HepG2 (cell line): ENCODE data around the gene TRDN. TPM values are rescaled to one million over a fixed set of nuclear protein-coding genes. Genes with fewer than 3 reads are reported as not detected.

Source experiments
- ATAC-seq: fragments of 200-7000 bp; cut with Tn5 transposase; 3 replicates; pipeline ENCODE4 v1.9.1; 2020; ENCODE audit warnings: mild to moderate bottlenecking, moderate library complexity
- BruUV-seq: library from RNA; stranded (reverse); fragments of 400-500 nt; replicated peaks from 2 replicates; lab custom pipeline; 2021; lab: Mats Ljungman, UMichigan
- CTCF ChIA-PET: fragments of 300-600 bp; formaldehyde crosslinking; extraction: SDS; loops from one replicate; lab custom pipeline; 2021; ENCODE audit warnings: low total read pairs, inconsistent platforms, low intra/inter-chr PET ratio; lab: Yijun Ruan, JAX
- POLR2A ChIA-PET: fragments of 350-600 bp; sonication (Branson Sonifier 250); formaldehyde crosslinking; loops from one replicate; lab custom pipeline; 2020; ENCODE audit warnings: antibody characterized with exemption, inconsistent platforms; lab: Yijun Ruan, JAX
- DNase-seq: peaks from one replicate; pipeline ENCODE4 v3.0.0-alpha.2; 2015; ENCODE audit warnings: low spot score
- FAIRE-seq: peaks from 3 replicates; lab custom pipeline; 2011; peaks lifted over from hg19 to GRCh38; lab: Jason Lieb, UNC
- H2AFZ ChIP-seq: one replicate; pipeline ENCODE4 v1.6.1; 2011; ENCODE audit warnings: low read length, inconsistent platforms
- H3K27ac ChIP-seq: fragments of 300-600 bp; 3 replicates; pipeline ENCODE4 v1.8.0; 2011; ENCODE audit warnings: mixed run types, mild to moderate bottlenecking, mixed read lengths, low read length, inconsistent platforms; ENCODE audit not compliant: insufficient read depth; ENCODE audit errors: extremely low read length
- H3K27me3 ChIP-seq, 2 experiments: fragments of 200-600 bp in 1 of 2; 2 replicates in 1 of 2; 3 replicates in 1 of 2; pipeline versions ENCODE4 v1.6.0 to v1.8.0; 2011; ENCODE audit warnings: low read length in 2 of 2, mild to moderate bottlenecking in 2 of 2, moderate library complexity in 2 of 2, inconsistent platforms in 1 of 2; ENCODE audit not compliant: insufficient read depth in 2 of 2, control insufficient read depth in 1 of 2
- H3K36me3 ChIP-seq, 2 experiments: fragments of 200-600 bp in 1 of 2; replicated peaks in 1 of 2; 2 replicates in 1 of 2; 3 replicates in 1 of 2; pipeline versions ENCODE4 v1.5.1 to v1.8.0; 2011; ENCODE audit warnings: low read length in 2 of 2, inconsistent platforms in 1 of 2; ENCODE audit not compliant: insufficient read depth in 2 of 2, control insufficient read depth in 1 of 2
- H3K4me1 ChIP-seq: 2 replicates; pipeline ENCODE4 v1.5.1; 2012; ENCODE audit warnings: low read length, inconsistent platforms; ENCODE audit not compliant: insufficient read depth
- H3K4me2 ChIP-seq: 2 replicates; pipeline ENCODE4 v1.6.0; 2011; ENCODE audit warnings: low read depth, low read length, inconsistent platforms
- H3K4me3 ChIP-seq, 3 experiments: fragments of 200-600 bp in 1 of 3; sonication (generic), shearing (Covaris generic) in 1 of 3; replicated peaks in 1 of 3; 2 replicates each; pipeline ENCODE4 v1.5.1; 2011 to 2016; ENCODE audit warnings: low read length in 3 of 3, inconsistent platforms in 2 of 3, low read depth in 2 of 3, mild to moderate bottlenecking in 2 of 3, control low read depth in 1 of 3, mixed read lengths in 1 of 3; ENCODE audit not compliant: insufficient read depth in 1 of 3
- H3K79me2 ChIP-seq: one replicate; pipeline ENCODE4 v1.6.1; 2011; ENCODE audit warnings: low read length, inconsistent platforms; ENCODE audit not compliant: insufficient read depth
- H3K9ac ChIP-seq: 2 replicates; pipeline ENCODE4 v1.6.0; 2011; ENCODE audit warnings: mild to moderate bottlenecking, low read depth, low read length, inconsistent platforms; ENCODE audit not compliant: insufficient read depth
- H3K9me3 ChIP-seq: 2 replicates; pipeline ENCODE4 v1.5.1; 2012; ENCODE audit warnings: mild to moderate bottlenecking, low read length
- H4K20me1 ChIP-seq: 2 replicates; pipeline ENCODE4 v1.6.0; 2011; ENCODE audit warnings: inconsistent platforms, mild to moderate bottlenecking, low read length, moderate library complexity; ENCODE audit not compliant: insufficient read depth
- NCOR1 ChIP-seq: fragments of 200-600 bp; sonication (generic); IDR thresholded peaks from 2 replicates; pipeline ENCODE4 v1.7.0; 2017; ENCODE audit warnings: antibody characterized with exemption, low read length, borderline replicate concordance
- PRDM10 ChIP-seq: sonication (generic); formaldehyde crosslinking; IDR thresholded peaks from 2 replicates; pipeline ENCODE4 v1.4.0; 2020; ENCODE audit warnings: low read depth, missing genetic modification reagents
- PREB ChIP-seq: sonication (generic); formaldehyde crosslinking; IDR thresholded peaks from 2 replicates; pipeline ENCODE4 v1.4.0; 2020; ENCODE audit warnings: missing genetic modification reagents
- PRPF4 ChIP-seq: fragments of 200-400 bp; formaldehyde crosslinking; IDR thresholded peaks from 2 replicates; pipeline ENCODE4 v1.6.1; 2016; ENCODE audit warnings: low read length, low read depth; ENCODE audit not compliant: poor library complexity, severe bottlenecking
- RARA ChIP-seq: IDR thresholded peaks from 2 replicates; pipeline ENCODE4 v1.6.1; 2016; ENCODE audit warnings: missing genetic modification reagents, missing compliant biosample characterization
- SP4 ChIP-seq: sonication (generic); formaldehyde crosslinking; IDR thresholded peaks from 2 replicates; pipeline ENCODE4 v1.8.1; 2023; ENCODE audit warnings: mild to moderate bottlenecking, missing genetic modification reagents
- ZNF264 ChIP-seq: sonication (generic); formaldehyde crosslinking; IDR thresholded peaks from 2 replicates; pipeline ENCODE4 v1.4.0; 2020; ENCODE audit warnings: missing genetic modification reagents
- ZNF318 ChIP-seq: sonication (generic); formaldehyde crosslinking; IDR thresholded peaks from 2 replicates; pipeline ENCODE4 v1.4.0; 2020; ENCODE audit warnings: mild to moderate bottlenecking, missing genetic modification reagents
- ZNF589 ChIP-seq: sonication (generic); formaldehyde crosslinking; conservative IDR thresholded peaks from 2 replicates; pipeline ENCODE4 v1.8.0; 2022; ENCODE audit warnings: mild to moderate bottlenecking, moderate library complexity, missing genetic modification reagents
- ZNF883 ChIP-seq: sonication (generic); formaldehyde crosslinking; IDR thresholded peaks from 2 replicates; pipeline ENCODE4 v1.5.1; 2020; ENCODE audit warnings: mild to moderate bottlenecking, missing genetic modification reagents; ENCODE audit errors: not compliant biosample characterization
- WGBS: methylation state at CpG from one replicate; pipeline ENCODE4 v1.1.6; 2017; ENCODE audit warnings: low lambda C conversion rate; 5-methylcytosine and 5-hydroxymethylcytosine counted together
- in situ Hi-C: cut with HindIII; loops from 2 replicates; pipeline ENCODE4 v1.10.0; 2017; ENCODE audit warnings: low pct_unique_long_range_greater_than_20kb; ENCODE audit not compliant: extremely low pct_ligation_motif_present
- intact Hi-C: fragments of 100-400 bp; cut with micrococcal nuclease; formaldehyde crosslinking; loops from one replicate; pipeline ENCODE4 v1.10.0; 2022; ENCODE audit not compliant: unreplicated experiment
- polyA plus RNA-seq, 8 experiments: library from polyadenylated mRNA; depleted of rRNA in 3 of 8; stranded (reverse) in 7 of 8; unstranded in 1 of 8; fragments of >200 nt; fragmentation: Illumina TruSeq in 4 of 8; extraction: Trizol in 4 of 8; gene quantifications; 2 replicates each; pipeline versions ENCODE4 v1.2.1 to v1.2.3, GENCODE V29; 2011 to 2016; ENCODE audit warnings: low read depth in 4 of 8, missing spikeins in 1 of 8, mixed read lengths in 1 of 8; ENCODE audit not compliant: insufficient read depth in 1 of 8
- total RNA-seq, 5 experiments: library from RNA; depleted of rRNA; stranded (reverse); fragments of >200 nt; fragmentation: Illumina TruSeq; extraction: Trizol; gene quantifications; 2 replicates each; pipeline ENCODE4 v1.2.3, GENCODE V29; 2016; ENCODE audit warnings: low read depth in 1 of 5

The TRDN gene
- total and polyA plus RNA-seq, 2 of the 13 experiments (the other 11 are each of a cell fraction or from before 2014, with no cell fraction given), result not detected

- TF ChIP-seq NCOR1 (no peak), ZNF589 (no peak), ZNF264 (CRISPR knock-in tag) (no peak), ZNF883 (CRISPR knock-in tag) (no peak), SP4 (CRISPR knock-in tag) (no peak), PRDM10 (CRISPR knock-in tag) (no peak)
Observed at GRCh38 chr6:123565529-123565928, 71.2 kb downstream of the TRDN start (continued).

- Histone ChIP-seq H3K79me2 (no peaks in the 10 kb centered on the region), H4K20me1 (no peaks in the 10 kb centered on the region), H3K36me3 (no peaks in the 10 kb centered on the region), H3K9ac (no peak overlapping the region), H3K9me3 (no peaks in the 10 kb centered on the region), H2AFZ (no peak overlapping the region), H3K4me1 (no peaks in the 10 kb centered on the region), H3K4me2 (no peak overlapping the region), H3K27me3 (no peaks in the 10 kb centered on the region), H3K27ac (no peak overlapping the region), H3K4me3 (no peak overlapping the region)
- no peak for DNase-seq
- POLR2A ChIA-PET, result no interaction called here
- CTCF ChIA-PET, result no interaction called here
- 2% methylated on average over 3 of the region's 3 CpGs for WGBS
- BruUV-seq, result no TSS peak
- FAIRE-seq, result no peak
- intact Hi-C loops, result no loop called here
- in situ Hi-C loops, result no loop called here
- ATAC-seq, result no peak
- TF ChIP-seq PRPF4 (no peak), ZNF589 (no peak), RARA (CRISPR knock-in tag) (no peak), PREB (CRISPR knock-in tag) (no peak), ZNF318 (no peak)
Observed at GRCh38 chr6:123564361-123564760, 72.4 kb downstream of the TRDN start.
